ENCODE data around the gene BAK1. TPM values are rescaled to one million over a fixed set of nuclear protein-coding genes. Genes with fewer than 3 reads are reported as not detected.

Gene BAK1
- total and polyA plus RNA-seq, 2 donors (not counting 3 experiments of a cell fraction or from before 2014, with no cell fraction given) = 25.4 to 37.1 TPM

DNA sequence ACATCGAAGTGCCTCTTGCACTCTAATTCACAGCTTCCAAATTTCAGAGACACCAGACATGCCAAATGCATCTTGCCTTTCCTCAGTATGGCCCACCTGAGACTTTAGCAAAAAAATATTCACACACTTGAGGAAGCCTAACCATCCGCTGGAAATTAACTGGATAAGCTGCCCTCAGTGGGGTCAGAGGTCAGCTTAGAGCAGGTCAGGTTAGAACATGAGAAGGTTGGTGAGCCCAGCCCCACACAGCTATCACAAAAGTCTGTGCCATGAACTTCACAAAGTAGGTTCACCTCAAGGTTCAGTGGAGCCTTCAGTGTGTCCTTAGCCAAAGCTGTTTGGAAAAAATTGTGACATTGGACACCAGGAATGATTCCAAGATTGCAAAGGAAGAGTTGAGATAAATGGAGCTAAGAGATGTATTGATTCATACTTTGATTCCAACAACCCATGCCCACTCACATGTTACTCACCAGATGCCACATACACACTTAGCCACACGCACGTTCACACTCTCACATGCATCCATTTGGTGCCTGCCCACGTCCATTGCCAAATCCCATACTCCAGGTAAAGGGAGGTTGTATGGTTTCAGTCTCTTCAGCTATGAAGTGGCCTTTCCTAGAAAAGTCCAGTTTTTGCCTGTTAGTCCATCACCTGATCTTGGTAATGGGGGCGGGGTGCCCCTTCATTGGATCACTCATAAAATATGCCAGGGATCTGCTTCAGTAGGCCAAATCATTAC is 11.1 kb downstream of the BAK1 start:
- dilution Hi-C loops (cut with MboI; ENCODE audit: extremely low pct_ligation_motif_present, low sequenced_read_pairs) (no loop called here), intact Hi-C loops (cut with micrococcal nuclease) (no loop called here)
- peaks cover 3 to 4% of the 10 kb centered on the region in 2 experiments for H3K36me3 ChIP-seq (ENCODE audit: control insufficient read depth in 2 of 2, extremely low read depth in 1 of 2, insufficient read depth in 2 of 2, low read length in 2 of 2)
- no peak overlapping the region for H3K27ac ChIP-seq (ENCODE audit: insufficient read depth, low read depth, low read length)
- H3K4me3 ChIP-seq (replicated peaks in 1 of 3; ENCODE audit: insufficient read depth in 1 of 3, low read depth in 1 of 3, low read length in 3 of 3) = no peak overlapping the region
- FAIRE-seq (no peak), DNase-seq (ENCODE audit: low read depth, low spot score) (no peak)
- no peaks in the 10 kb centered on the region for H3K79me2 ChIP-seq (ENCODE audit: control insufficient read depth, insufficient read depth, low read length)
- BruUV-seq (replicated peaks) = no TSS peak
- ChIA-PET POLR2A (interaction anchor here (0.7 kb wide), 1 partner anchor 1064 kb away, joined by 10 read pairs; no protein-coding TSS in a partner anchor), CTCF (interaction anchor here (0.6 kb wide), 1 partner anchor 239 kb away, joined by 4 read pairs; no protein-coding TSS in a partner anchor)
- TF ChIP-seq POLR2A (IDR thresholded peaks at IDR 0.05; ENCODE audit: low read depth, low read length) = no peak
- TF ChIP-seq EZH2 (IDR thresholded peaks at IDR 0.05; ENCODE audit: borderline replicate concordance, low read depth, low read length, severe bottlenecking) = no peak
- no peak for TF ChIP-seq FOS (IDR thresholded peaks at IDR 0.05; ENCODE audit: borderline replicate concordance, insufficient read depth, low read length)
- no peak for TF ChIP-seq MYC (IDR thresholded peaks at IDR 0.05; ENCODE audit: low read depth, low read length)
- TF ChIP-seq, protein P1, sequence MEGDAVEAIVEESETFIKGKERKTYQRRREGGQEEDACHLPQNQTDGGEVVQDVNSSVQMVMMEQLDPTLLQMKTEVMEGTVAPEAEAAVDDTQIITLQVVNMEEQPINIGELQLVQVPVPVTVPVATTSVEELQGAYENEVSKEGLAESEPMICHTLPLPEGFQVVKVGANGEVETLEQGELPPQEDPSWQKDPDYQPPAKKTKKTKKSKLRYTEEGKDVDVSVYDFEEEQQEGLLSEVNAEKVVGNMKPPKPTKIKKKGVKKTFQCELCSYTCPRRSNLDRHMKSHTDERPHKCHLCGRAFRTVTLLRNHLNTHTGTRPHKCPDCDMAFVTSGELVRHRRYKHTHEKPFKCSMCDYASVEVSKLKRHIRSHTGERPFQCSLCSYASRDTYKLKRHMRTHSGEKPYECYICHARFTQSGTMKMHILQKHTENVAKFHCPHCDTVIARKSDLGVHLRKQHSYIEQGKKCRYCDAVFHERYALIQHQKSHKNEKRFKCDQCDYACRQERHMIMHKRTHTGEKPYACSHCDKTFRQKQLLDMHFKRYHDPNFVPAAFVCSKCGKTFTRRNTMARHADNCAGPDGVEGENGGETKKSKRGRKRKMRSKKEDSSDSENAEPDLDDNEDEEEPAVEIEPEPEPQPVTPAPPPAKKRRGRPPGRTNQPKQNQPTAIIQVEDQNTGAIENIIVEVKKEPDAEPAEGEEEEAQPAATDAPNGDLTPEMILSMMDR (IDR thresholded peaks at IDR 0.05; ENCODE audit: extremely low read depth in 1 of 2, insufficient read depth in 1 of 2, low read depth in 1 of 2, low read length in 2 of 2) = no peak
- TF ChIP-seq GATA2 (IDR thresholded peaks at IDR 0.05; ENCODE audit: insufficient read depth, insufficient read length, low read depth, low read length) = no peak
- TF ChIP-seq, protein P2, sequence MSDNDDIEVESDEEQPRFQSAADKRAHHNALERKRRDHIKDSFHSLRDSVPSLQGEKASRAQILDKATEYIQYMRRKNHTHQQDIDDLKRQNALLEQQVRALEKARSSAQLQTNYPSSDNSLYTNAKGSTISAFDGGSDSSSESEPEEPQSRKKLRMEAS (IDR thresholded peaks at IDR 0.05; ENCODE audit: insufficient read depth, insufficient read length) = no peak
- no peak for TF ChIP-seq JUN (IDR thresholded peaks at IDR 0.05; ENCODE audit: borderline replicate concordance, insufficient read depth, insufficient read length, low read depth)
- TF ChIP-seq POLR2AphosphoS5 (IDR thresholded peaks at IDR 0.05; ENCODE audit: insufficient read depth, low read depth, low read length) = no peak
- peaks cover 8% of the 10 kb centered on the region for H3K4me1 ChIP-seq (ENCODE audit: control insufficient read depth, extremely low read depth, insufficient read depth, low read length)
- H3K9me1 ChIP-seq (replicated peaks; ENCODE audit: control insufficient read depth, extremely low read depth, insufficient read depth, low read length) = no peaks in the 10 kb centered on the region
- H3K9me3 ChIP-seq (replicated peaks; ENCODE audit: control insufficient read depth, insufficient read depth, low read length) = no peaks in the 10 kb centered on the region
- H3K27me3 ChIP-seq (ENCODE audit: control insufficient read depth in 2 of 2, insufficient read depth in 2 of 2, low read length in 2 of 2) = no peaks in the 10 kb centered on the region
- H4K20me1 ChIP-seq (replicated peaks; ENCODE audit: control insufficient read depth, extremely low read depth, insufficient read depth, low read length) = no peaks in the 10 kb centered on the region
- no peak overlapping the region for H3K9ac ChIP-seq (replicated peaks; ENCODE audit: extremely low read depth, insufficient read depth, low read length)
- H2AFZ ChIP-seq (ENCODE audit: low read depth, low read length) = no peak overlapping the region
- no peak overlapping the region for H3K4me2 ChIP-seq (ENCODE audit: insufficient read depth, low read length)
